ENCODE results near the gene ENAH.

The ENAH gene

DNA sequence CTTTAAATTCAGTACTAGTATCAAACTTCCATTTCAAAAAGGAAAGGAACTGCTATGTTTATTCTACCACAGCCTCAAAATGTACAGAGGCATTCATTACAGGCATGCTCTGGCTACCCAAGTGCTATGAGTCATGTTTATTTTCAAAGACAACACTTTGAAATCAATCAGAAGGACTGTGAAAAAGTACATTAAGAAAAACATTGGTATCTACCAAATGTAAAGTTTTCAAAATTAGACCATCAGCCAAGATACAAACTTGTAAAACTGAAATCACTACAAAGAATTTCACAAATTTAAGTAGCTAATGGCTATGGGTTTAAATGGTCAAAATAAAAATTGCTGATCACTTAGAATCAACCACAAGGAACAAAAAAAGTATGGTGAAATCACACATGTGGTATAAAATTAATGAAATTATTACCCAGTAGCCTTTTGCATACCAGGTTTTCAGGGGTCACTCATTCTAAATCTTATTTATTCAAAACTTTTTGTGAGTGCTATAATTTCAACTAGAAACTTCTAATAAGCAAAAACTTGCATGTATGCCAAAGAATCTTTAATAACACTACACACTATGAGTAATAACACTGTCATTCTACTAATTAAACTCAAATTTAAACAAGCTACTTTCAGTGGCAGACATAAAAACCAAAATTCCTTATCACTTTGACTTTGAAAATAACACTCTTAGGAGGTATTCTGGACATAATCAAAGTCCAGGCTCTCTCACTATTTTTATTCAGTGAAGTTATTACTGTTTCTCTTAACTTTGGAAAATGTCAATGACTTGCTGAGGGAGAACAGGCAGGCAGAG is 49.2 kb downstream of the ENAH start:
- DNase-seq (ENCODE audit: low read depth in 2 of 2): no peak

DNA sequence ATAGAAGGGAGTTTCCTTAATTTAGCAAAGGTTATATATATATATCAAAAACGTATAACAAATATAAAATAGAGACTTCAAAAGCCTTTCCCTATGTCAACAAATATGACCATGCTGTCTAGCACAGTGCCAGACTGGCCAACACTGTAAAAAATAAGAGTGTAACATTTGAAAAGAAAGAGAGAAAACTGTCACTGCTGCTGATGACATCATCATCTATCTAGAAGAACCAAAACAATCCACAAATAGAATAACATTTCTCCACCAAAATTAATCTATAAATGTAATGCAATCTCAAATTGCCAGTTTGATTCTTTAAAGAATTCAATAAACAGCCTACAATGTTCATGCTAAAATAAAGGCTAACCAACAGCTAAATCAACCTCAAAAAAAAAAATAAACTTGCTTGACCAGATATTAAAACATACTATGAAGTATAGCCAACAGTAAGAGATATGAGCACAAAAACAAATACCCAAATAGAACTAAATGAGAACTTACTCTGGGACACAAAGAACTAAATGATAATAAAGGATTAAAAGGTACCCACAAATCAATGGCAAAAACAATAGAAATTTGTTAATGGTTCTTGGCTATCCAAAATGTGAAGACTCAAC is 50.2 kb downstream of the ENAH start:
- no peak for DNase-seq (ENCODE audit: low read depth in 2 of 2)

DNA sequence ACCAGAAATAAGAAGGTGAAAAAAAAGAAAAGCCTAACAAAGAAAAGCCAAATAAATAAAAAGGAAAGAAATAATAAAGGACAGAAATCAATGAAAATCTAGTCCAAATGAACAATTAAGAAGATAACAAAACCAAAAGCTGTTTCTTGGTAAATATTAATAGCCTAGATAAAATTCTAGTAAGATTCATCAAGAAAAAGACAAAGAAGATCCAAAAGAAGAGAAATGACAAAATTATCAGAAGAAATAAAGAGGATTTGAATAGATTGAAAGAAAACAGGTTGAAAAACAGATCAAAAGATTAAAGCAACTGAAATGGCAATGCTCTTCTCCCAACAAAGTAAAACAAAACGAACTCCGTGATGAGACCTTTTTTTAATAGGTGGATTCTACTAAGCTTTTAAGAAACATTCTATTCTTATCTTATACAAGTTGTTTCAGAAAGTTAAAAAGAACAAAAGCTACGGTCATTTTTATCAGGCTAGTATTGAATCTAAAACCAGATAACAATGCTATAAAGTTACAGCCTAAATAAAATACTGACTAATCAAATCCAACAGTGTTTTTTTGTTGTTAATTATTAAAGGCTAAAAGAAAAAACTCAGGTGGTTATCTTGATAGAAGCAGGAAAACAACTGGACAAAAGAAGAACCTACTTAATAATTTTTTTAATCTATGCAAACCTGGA is 50.9 kb downstream of the ENAH start:
- no peak for DNase-seq (ENCODE audit: low read depth in 2 of 2)

GRCh38 chr1:225598847-225599246 is 54.1 kb downstream of the ENAH start:
- no peak for DNase-seq (ENCODE audit: low read depth in 2 of 2)

DNA sequence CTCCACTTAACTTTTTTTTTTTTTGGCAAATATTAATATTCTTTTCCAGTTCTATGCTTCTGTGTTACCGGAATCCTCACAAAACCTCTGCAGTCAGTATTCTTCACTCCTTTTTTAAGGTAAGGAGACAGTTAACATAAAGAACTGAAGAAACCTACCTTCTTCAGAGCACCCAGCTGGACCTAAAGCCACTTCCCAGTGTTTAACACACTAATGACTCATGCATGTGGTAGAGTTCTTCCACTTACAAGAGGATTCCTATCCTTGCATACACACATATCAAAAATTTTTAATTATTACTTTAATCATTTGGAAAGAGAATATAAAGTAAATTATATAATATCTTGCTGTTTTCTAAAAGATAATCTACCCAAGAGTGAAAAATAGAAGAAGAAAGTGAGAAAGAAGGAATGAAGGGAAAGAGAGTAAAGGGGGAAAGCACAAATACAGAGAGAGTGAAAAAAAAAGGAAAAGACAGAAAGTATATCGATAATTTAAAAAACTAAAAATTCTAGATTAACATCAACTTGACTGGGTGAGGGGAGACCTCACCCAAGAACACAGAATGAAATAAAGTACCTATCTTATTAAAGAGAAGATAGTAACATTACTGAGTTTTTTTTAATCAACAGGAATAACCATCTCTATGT is 54.9 kb downstream of the ENAH start:
- no peak for DNase-seq (ENCODE audit: low read depth in 2 of 2)

GRCh38 chr1:225596736-225597135 is 56.2 kb downstream of the ENAH start:
- no peak for DNase-seq (ENCODE audit: low read depth in 2 of 2)

DNA sequence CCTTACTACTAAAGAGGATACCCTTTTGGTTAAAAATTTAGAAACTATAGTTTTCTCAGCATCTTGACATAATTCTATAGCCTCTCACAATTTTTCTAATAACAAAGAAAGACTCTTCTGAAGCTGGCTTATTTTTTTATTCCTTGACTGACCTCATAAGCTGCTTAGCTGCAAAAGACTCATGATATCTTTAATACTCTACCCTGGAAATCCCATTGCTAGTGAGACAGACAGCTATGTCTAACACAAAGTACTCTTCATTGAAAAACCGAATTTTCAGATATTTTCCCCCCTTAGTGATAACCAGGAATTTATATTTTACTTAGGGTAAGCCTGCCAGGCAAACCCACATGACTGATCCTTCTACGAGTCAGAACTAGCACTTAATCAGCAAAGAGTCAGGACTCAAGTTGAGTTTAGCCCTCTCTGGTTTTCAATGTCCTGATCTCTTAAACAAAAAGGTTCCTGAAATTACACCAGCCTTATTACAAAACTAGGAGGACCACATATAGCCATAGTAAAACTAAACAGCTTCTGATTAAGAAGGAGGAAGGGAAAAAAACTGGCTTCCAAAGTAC is 56.9 kb downstream of the ENAH start:
- no peak for DNase-seq (ENCODE audit: low read depth in 2 of 2)

DNA sequence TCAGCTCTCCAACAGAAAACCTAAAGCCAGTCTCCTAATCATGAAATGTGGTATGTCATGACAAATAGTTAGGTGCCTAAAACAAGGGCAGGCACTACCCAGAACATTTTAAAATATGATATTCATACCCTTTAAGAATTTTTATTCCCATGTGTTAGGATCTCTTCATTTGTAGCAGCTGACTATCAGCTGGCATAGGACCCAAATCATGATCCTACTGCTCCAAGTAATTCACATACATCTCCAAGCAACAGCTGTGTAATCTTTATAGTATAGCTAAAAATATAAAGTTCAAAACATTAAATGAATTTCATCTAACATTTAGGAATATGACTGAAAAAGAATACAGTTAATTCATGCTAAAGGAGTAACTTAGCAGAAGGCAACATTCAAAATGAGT is 57.5 kb downstream of the ENAH start:
- no peak for DNase-seq (ENCODE audit: low read depth in 2 of 2)

DNA sequence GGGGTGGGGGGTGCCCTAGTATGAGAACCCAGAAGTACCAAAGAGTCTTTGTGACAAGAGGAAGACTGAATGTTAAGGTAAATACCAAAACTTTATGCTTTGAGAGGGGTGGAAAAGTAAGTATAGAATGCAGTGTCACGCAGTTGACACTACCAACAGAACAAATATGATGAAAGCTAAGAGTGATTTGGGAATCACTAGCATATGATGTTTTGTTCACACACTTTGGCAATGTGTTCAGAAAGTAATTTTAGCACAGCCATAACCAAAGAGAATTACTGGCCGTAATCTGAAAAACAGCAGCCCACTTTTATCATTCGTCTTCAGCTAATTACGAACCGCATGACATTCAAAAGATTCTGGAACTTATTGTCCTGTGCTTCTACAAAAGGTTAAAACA is 59.5 kb downstream of the ENAH start:
- no peak for DNase-seq (ENCODE audit: low read depth in 2 of 2)

- DNase-seq (ENCODE audit: low read depth in 2 of 2): no peak
These were observed 60.4 kb downstream of the ENAH start for GRCh38 chr1:225592362-225593025.

DNA sequence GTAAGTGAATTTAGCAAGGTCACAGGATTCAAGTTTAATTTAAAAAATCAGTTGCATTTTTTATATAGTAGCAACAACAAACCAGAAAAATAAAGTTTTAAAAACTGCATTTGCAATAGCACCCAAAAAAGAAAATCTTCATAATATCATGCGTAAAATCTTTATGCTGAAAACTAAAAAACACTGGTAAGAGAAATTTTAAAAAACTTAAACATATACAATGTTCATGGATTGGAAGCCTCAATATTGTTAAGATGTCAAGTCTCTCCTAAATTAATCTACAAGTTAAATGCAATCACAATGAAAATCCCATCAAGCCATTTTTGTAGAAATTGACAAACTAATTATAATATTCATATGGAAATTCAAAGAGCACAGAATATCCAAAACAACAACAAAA is 65.6 kb downstream of the ENAH start:
- no peak for DNase-seq (ENCODE audit: low read depth in 2 of 2)

DNA sequence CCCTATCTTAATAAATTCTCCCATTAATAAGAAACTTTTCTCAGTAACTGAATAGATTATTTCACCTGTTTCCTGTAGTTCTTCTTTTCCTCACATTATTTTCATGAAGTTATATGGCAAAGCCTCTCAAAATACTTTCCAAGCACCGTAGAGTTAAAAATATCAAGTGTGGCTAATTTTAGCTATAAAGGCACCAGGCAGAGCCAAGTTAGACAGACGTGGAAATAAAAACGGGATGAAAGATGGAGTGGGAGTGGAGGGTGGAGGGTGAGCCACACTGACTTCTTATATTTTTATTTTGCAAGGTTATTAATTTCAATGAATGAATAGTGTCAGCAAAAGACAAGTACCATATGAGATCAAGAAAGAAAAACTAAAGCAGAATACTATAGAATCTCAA is 71.7 kb downstream of the ENAH start:
- DNase-seq (ENCODE audit: low read depth in 2 of 2): no peak

- DNase-seq (ENCODE audit: low read depth in 2 of 2): no peak
These were observed 72.5 kb downstream of the ENAH start for GRCh38 chr1:225580238-225581099.

- DNase-seq (ENCODE audit: low read depth in 2 of 2): no peak
These were observed 74.5 kb downstream of the ENAH start for GRCh38 chr1:225578251-225578977.

DNA sequence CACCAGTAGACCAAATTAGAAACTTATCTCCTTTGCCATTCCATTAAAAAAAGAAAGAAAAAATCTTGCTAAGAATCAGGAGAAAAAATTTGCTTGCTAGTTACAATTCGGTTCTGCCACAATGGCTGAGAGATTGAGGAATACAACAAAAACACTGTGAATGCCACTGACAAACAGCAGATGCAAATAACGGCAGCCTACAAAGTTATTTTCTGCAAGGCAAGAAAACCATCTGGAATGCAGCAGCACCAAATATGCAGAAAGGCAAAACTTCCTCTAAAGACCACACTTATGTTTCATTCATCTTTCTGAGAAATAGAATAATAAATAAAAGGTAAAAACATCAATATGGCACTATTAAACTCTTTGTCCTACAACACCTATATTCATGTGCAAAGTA is 75.7 kb downstream of the ENAH start:
- no peak for DNase-seq (ENCODE audit: low read depth in 2 of 2)

- no peak for DNase-seq (ENCODE audit: low read depth in 2 of 2)
These were observed 79.7 kb downstream of the ENAH start for GRCh38 chr1:225573216-225573615.

- DNase-seq (ENCODE audit: low read depth in 2 of 2): no peak
These were observed 80.5 kb downstream of the ENAH start for GRCh38 chr1:225572422-225572821.

DNA sequence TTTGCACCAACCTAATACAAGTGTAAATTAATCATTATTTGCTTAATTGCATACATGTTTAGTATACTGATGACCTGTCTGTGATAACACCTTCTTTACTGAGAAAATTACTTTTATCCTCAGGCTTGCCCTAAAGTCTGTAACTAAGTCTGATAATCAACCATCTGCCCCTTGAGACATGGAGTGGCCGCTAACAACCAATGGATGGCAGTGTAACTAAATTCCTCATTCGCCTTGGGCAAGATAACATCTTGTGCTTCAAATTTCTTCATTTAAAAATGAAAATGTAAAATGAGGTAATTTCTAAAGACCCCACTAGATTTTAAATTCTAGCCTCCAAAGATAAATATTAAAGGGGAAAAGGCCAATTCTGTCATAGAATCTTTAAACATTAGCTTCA is 85.1 kb downstream of the ENAH start:
- DNase-seq (ENCODE audit: low read depth in 2 of 2): no peak

DNA sequence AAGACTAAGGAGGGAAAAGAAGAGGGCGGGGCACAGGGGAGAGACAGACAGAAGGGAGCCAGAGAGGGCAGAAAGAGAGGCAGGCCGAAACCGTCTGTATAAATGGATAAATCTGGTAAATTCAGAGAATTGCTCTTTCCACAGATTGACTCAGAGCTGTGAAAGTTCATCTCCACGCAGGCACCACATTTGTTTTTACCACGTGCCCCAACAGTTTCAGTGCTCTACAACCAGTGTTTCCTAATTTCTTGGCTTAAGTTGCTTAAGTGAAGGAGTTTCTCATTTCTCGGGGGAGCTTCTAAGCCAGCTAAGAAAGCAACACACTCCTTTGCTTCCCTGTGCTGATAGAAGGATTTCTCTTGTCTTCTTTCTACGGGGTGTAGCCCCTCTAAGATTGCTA is 87.1 kb downstream of the ENAH start:
- no peak for DNase-seq (ENCODE audit: low read depth in 2 of 2)

DNA sequence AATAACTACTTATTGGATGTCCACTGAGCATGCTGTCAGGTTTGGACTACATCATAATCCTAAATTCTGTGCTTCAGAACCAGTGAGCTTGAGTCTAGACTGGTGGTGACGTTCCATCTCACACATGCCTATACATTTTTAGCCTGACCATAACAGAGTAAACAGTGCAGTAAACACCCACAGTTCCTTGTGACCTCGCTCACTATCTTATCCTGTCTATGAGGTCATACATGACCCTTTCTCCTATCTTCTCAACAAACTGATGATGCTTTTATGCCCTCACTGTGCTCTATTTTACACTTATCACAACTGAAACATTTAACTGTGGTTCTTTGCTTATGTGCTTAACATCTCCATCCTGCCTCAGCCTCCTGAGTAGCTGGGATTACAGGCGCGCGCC is 91.2 kb downstream of the ENAH start:
- DNase-seq (ENCODE audit: low read depth in 2 of 2): no peak
